ENCODE data around the gene CAB39L. TPM values are rescaled to one million over a fixed set of nuclear protein-coding genes. Genes with fewer than 3 reads are reported as not detected.

The CAB39L gene
- polyA plus RNA-seq, 1 donor from 2014 or later, result 40.3 TPM

- H3K36me3 ChIP-seq (ENCODE audit: insufficient read depth, low read length), result no peaks in the 10 kb centered on the region
- H3K9me2 ChIP-seq (ENCODE audit: insufficient read depth, low read length), result no peaks in the 10 kb centered on the region
- H3K79me2 ChIP-seq (replicated peaks; ENCODE audit: insufficient read depth, low read length), result no peaks in the 10 kb centered on the region
- no peak overlapping the region for H3K9ac ChIP-seq (ENCODE audit: low read length)
- H3K9me3 ChIP-seq (ENCODE audit: low read length), result no peaks in the 10 kb centered on the region
- H3K4me2 ChIP-seq (ENCODE audit: low read length), result no peak overlapping the region
- H3K27me3 ChIP-seq (ENCODE audit: insufficient read depth, low read depth, low read length), result no peaks in the 10 kb centered on the region
- H3F3A ChIP-seq (ENCODE audit: insufficient read depth, low read length, poor library complexity, severe bottlenecking), result no peaks in the 10 kb centered on the region
- H4K20me1 ChIP-seq (ENCODE audit: insufficient read depth), result no peaks in the 10 kb centered on the region
- no peak overlapping the region for H2AFZ ChIP-seq (ENCODE audit: low read depth, low read length)
- TF ChIP-seq SMC3 (conservative IDR thresholded peaks at IDR 0.05; ENCODE audit: poor library complexity), result no peak
- no peak for TF ChIP-seq MXI1 (conservative IDR thresholded peaks at IDR 0.05; ENCODE audit: poor library complexity, severe bottlenecking)
- TF ChIP-seq EP300 (conservative IDR thresholded peaks at IDR 0.05; ENCODE audit: poor library complexity, severe bottlenecking), result no peak
- no peak for TF ChIP-seq REST (IDR thresholded peaks at IDR 0.05; ENCODE audit: borderline replicate concordance)
- TF ChIP-seq TAF1 (IDR thresholded peaks at IDR 0.05; ENCODE audit: low read depth), result no peak
- no peak for TF ChIP-seq RAD21 (conservative IDR thresholded peaks at IDR 0.05)
- TF ChIP-seq CTCF (IDR thresholded peaks at IDR 0.05; ENCODE audit: poor library complexity, severe bottlenecking), result no peak
- TF ChIP-seq POLR2AphosphoS5 (IDR thresholded peaks at IDR 0.05), result no peak
- no peak for TF ChIP-seq EZH2 (IDR thresholded peaks at IDR 0.05; ENCODE audit: borderline replicate concordance, insufficient read depth, low read length, poor library complexity, severe bottlenecking)
- H3K27ac ChIP-seq (ENCODE audit: low read length), result no peak overlapping the region
- H3K4me3 ChIP-seq (ENCODE audit: low read length), result no peak overlapping the region
Observed at GRCh38 chr13:49272296-49272695, 171.6 kb downstream of the CAB39L start.

- Histone ChIP-seq H3K9me2 (ENCODE audit: insufficient read depth, low read length) (no peaks in the 10 kb centered on the region), H3K27ac (ENCODE audit: low read length) (no peak overlapping the region), H3K9me3 (ENCODE audit: low read length) (no peaks in the 10 kb centered on the region), H4K20me1 (ENCODE audit: insufficient read depth) (no peaks in the 10 kb centered on the region), H3K36me3 (ENCODE audit: insufficient read depth, low read length) (no peaks in the 10 kb centered on the region), H3K79me2 (replicated peaks; ENCODE audit: insufficient read depth, low read length) (no peaks in the 10 kb centered on the region), H3K4me2 (ENCODE audit: low read length) (no peak overlapping the region), H2AFZ (ENCODE audit: low read depth, low read length) (no peak overlapping the region), H3K4me3 (ENCODE audit: low read length) (no peak overlapping the region), H3K9ac (ENCODE audit: low read length) (no peak overlapping the region), H3F3A (ENCODE audit: insufficient read depth, low read length, poor library complexity, severe bottlenecking) (no peaks in the 10 kb centered on the region), H3K27me3 (ENCODE audit: insufficient read depth, low read depth, low read length) (no peaks in the 10 kb centered on the region)
- TF ChIP-seq CTCF (IDR thresholded peaks at IDR 0.05; ENCODE audit: poor library complexity, severe bottlenecking) (no peak), MXI1 (conservative IDR thresholded peaks at IDR 0.05; ENCODE audit: poor library complexity, severe bottlenecking) (no peak), EP300 (conservative IDR thresholded peaks at IDR 0.05; ENCODE audit: poor library complexity, severe bottlenecking) (no peak), EZH2 (IDR thresholded peaks at IDR 0.05; ENCODE audit: borderline replicate concordance, insufficient read depth, low read length, poor library complexity, severe bottlenecking) (no peak), RAD21 (conservative IDR thresholded peaks at IDR 0.05) (no peak), REST (IDR thresholded peaks at IDR 0.05; ENCODE audit: borderline replicate concordance) (no peak), TAF1 (IDR thresholded peaks at IDR 0.05; ENCODE audit: low read depth) (no peak), POLR2AphosphoS5 (IDR thresholded peaks at IDR 0.05) (no peak), SMC3 (conservative IDR thresholded peaks at IDR 0.05; ENCODE audit: poor library complexity) (no peak)
Observed at GRCh38 chr13:49271264-49271663, 172.6 kb downstream of the CAB39L start.
